GM23338 (cell line): Measurements from ENCODE around the gene EVL. TPM values are rescaled to one million over a fixed set of nuclear protein-coding genes. Genes with fewer than 3 reads are reported as not detected.

Experiments used
- ATAC-seq: fragments of 200-7000 bp; cut with Tn5 transposase; 3 replicates; pipeline ENCODE4 v1.9.1; 2020
- DNase-seq: peaks from one replicate; pipeline ENCODE4 v3.0.0-alpha.2; 2015; ENCODE audit warnings: low spot score
- H2AFZ ChIP-seq: fragments of 200-600 bp; sonication (generic); 2 replicates; pipeline ENCODE4 v1.8.0; 2016; ENCODE audit warnings: antibody characterized with exemption, mild to moderate bottlenecking, moderate library complexity
- H3F3A ChIP-seq: fragments of 200-600 bp; sonication (generic); replicated peaks from 2 replicates; pipeline ENCODE4 v1.8.0; 2017; ENCODE audit warnings: antibody characterized with exemption, mixed run types, low read depth
- H3K27ac ChIP-seq: fragments of 200-600 bp; sonication (generic); 2 replicates; pipeline ENCODE4 v1.6.1; 2016; ENCODE audit warnings: low read depth
- H3K27me3 ChIP-seq: fragments of 200-600 bp; sonication (generic); 2 replicates; pipeline ENCODE4 v1.8.0; 2016; ENCODE audit warnings: mild to moderate bottlenecking, mixed run types, moderate library complexity; ENCODE audit not compliant: insufficient read depth
- H3K36me3 ChIP-seq: fragments of 200-600 bp; sonication (generic); 2 replicates; pipeline ENCODE4 v1.8.0; 2016; ENCODE audit warnings: mild to moderate bottlenecking; ENCODE audit not compliant: insufficient read depth
- H3K4me1 ChIP-seq: fragments of 200-600 bp; sonication (generic); 2 replicates; pipeline ENCODE4 v1.8.0; 2016; ENCODE audit warnings: mild to moderate bottlenecking, moderate library complexity; ENCODE audit not compliant: insufficient read depth
- H3K4me2 ChIP-seq: fragments of 200-600 bp; sonication (generic); 2 replicates; pipeline ENCODE4 v1.7.1; 2017; ENCODE audit warnings: mixed run types
- H3K4me3 ChIP-seq: fragments of 200-600 bp; sonication (generic); 2 replicates; pipeline ENCODE4 v1.6.1; 2016; ENCODE audit warnings: mixed run types
- H3K79me2 ChIP-seq: fragments of 200-600 bp; sonication (generic); replicated peaks from 2 replicates; pipeline ENCODE4 v1.8.0; 2017; ENCODE audit warnings: mild to moderate bottlenecking; ENCODE audit not compliant: insufficient read depth
- H3K9me2 ChIP-seq: fragments of 200-600 bp; sonication (generic); 2 replicates; pipeline ENCODE4 v1.8.0; 2017; ENCODE audit not compliant: insufficient read depth
- H4K20me1 ChIP-seq: fragments of 200-600 bp; sonication (generic); replicated peaks from 2 replicates; pipeline ENCODE4 v1.8.0; 2017; ENCODE audit warnings: mild to moderate bottlenecking; ENCODE audit not compliant: insufficient read depth
- H3K27ac Mint-ChIP-seq: 2 replicates; pipeline ENCODE4 v1.8.0; 2020; ENCODE audit warnings: inconsistent platforms, mild to moderate bottlenecking, moderate library complexity, mixed read lengths
- H3K27me3 Mint-ChIP-seq: 3 replicates; pipeline ENCODE4 v1.8.0; 2022; ENCODE audit warnings: low read depth, mild to moderate bottlenecking, moderate library complexity, mixed read lengths, inconsistent platforms; ENCODE audit not compliant: insufficient read depth, poor library complexity
- H3K36me3 Mint-ChIP-seq: 3 replicates; pipeline ENCODE4 v1.8.0; 2021; ENCODE audit warnings: low read depth, mild to moderate bottlenecking, inconsistent platforms, moderate library complexity, mixed read lengths
- H3K4me1 Mint-ChIP-seq: 3 replicates; pipeline ENCODE4 v1.8.0; 2020; ENCODE audit warnings: mild to moderate bottlenecking, inconsistent platforms, mixed read lengths
- H3K4me3 Mint-ChIP-seq: 3 replicates; pipeline ENCODE4 v1.8.0; 2021; ENCODE audit warnings: moderate library complexity, mild to moderate bottlenecking, inconsistent platforms, mixed read lengths
- H3K9me3 Mint-ChIP-seq: 3 replicates; pipeline ENCODE4 v1.8.0; 2020; ENCODE audit warnings: moderate library complexity, mild to moderate bottlenecking, inconsistent platforms, mixed read lengths
- CREB1 ChIP-seq: fragments of 250-450 bp; sonication (Bioruptor Pico); IDR thresholded peaks from 2 replicates; pipeline ENCODE4 v1.5.0; 2020; ENCODE audit warnings: low read depth, mild to moderate bottlenecking, moderate library complexity
- CTCF ChIP-seq, 2 experiments: fragments of 200-600 bp in 1 of 2; sonication (generic) in 1 of 2; conservative IDR thresholded peaks; 2 replicates each; pipeline versions ENCODE4 v1.5.1 to v1.6.1; 2016 to 2017; ENCODE audit warnings: antibody characterized with exemption in 2 of 2, low read depth in 2 of 2, mild to moderate bottlenecking in 2 of 2, moderate library complexity in 1 of 2
- ETS1 ChIP-seq: IDR thresholded peaks from 2 replicates; pipeline ENCODE4 v1.6.1; 2016; ENCODE audit warnings: antibody characterized with exemption
- EZH2phosphoT487 ChIP-seq: fragments of 200-600 bp; sonication (generic); IDR thresholded peaks from one replicate; pipeline ENCODE4 v1.8.1; 2018; ENCODE audit warnings: antibody characterized with exemption; ENCODE audit not compliant: unreplicated experiment
- JUNB ChIP-seq: IDR thresholded peaks from one replicate; pipeline ENCODE4 v1.6.1; 2016; ENCODE audit warnings: antibody characterized with exemption; ENCODE audit not compliant: unreplicated experiment
- POLR2AphosphoS5 ChIP-seq: IDR thresholded peaks from 2 replicates; pipeline ENCODE4 v1.6.1; 2016; ENCODE audit warnings: antibody characterized with exemption, low read depth
- ZNF114 ChIP-seq: fragments of 250-450 bp; sonication (Bioruptor Pico); IDR thresholded peaks from 2 replicates; pipeline ENCODE4 v1.5.0; 2020; ENCODE audit warnings: mild to moderate bottlenecking, moderate library complexity
- ZNF331 ChIP-seq: fragments of 250-450 bp; sonication (Bioruptor Pico); IDR thresholded peaks from 2 replicates; pipeline ENCODE4 v1.5.0; 2020; ENCODE audit warnings: low read depth, mild to moderate bottlenecking, moderate library complexity
- ZNF462 ChIP-seq: fragments of 250-450 bp; sonication (Bioruptor Pico); IDR thresholded peaks from 2 replicates; pipeline ENCODE4 v1.5.0; 2020; ENCODE audit warnings: mild to moderate bottlenecking, moderate library complexity
- polyA plus RNA-seq: library from polyadenylated mRNA; unstranded; fragments of >200 nt; fragmentation: Nextera tagmentation; extraction: Ambion mirVana; gene quantifications from 2 replicates; pipeline ENCODE4 v1.2.1, GENCODE V29; 2016
- total RNA-seq: library from RNA; depleted of rRNA; stranded (reverse); fragments of >200 nt; shearing (Covaris generic); gene quantifications from 2 replicates; pipeline ENCODE4 v1.2.3, GENCODE V29; 2014

EVL gene
- total and polyA plus RNA-seq, 2 experiments from 2014 or later: 28.2 to 50.5 TPM

GRCh38 chr14:100128688-100129087 lies 63.5 kb downstream of the EVL start:
- H3K4me1 ChIP-seq: peaks cover 4% of the 10 kb centered on the region; the same call in 1 of the 2 replicates
- H3K27ac Mint-ChIP-seq: no peak overlapping the region
- no peaks in the 10 kb centered on the region for H3K27me3 ChIP-seq
- H3K79me2 ChIP-seq: no peaks in the 10 kb centered on the region
- TF ChIP-seq EZH2phosphoT487 (no peak), ZNF114 (no peak), ZNF462 (CRISPR knock-in tag) (no peak), JUNB (no peak), CREB1 (CRISPR knock-in tag) (no peak), ETS1 (no peak), POLR2AphosphoS5 (no peak), ZNF331 (CRISPR knock-in tag) (no peak), CTCF (conservative IDR thresholded peaks at IDR 0.05; ENCODE audit: low read depth in 2 of 2) (no peak)
- ATAC-seq: no peak
- H3K4me2 ChIP-seq: no peak overlapping the region
- H3K9me3 Mint-ChIP-seq: no peaks in the 10 kb centered on the region
- peaks cover 8% of the 10 kb centered on the region for H3K36me3 Mint-ChIP-seq
- no peak overlapping the region for H3K27ac ChIP-seq
- H3K4me3 ChIP-seq: no peak overlapping the region
- H3F3A ChIP-seq: no peaks in the 10 kb centered on the region
- no peak overlapping the region for H2AFZ ChIP-seq
- peaks cover 11% of the 10 kb centered on the region for H3K4me1 Mint-ChIP-seq
- DNase-seq: no peak
- no peaks in the 10 kb centered on the region for H3K9me2 ChIP-seq
- peaks cover 7% of the 10 kb centered on the region for H3K27me3 Mint-ChIP-seq
- no peak overlapping the region for H3K4me3 Mint-ChIP-seq
- H3K36me3 ChIP-seq: no peaks in the 10 kb centered on the region
- H4K20me1 ChIP-seq: no peaks in the 10 kb centered on the region; the same call in 1 of the 2 replicates
